ENCODE results near the gene SYNC.

Gene SYNC

DNA sequence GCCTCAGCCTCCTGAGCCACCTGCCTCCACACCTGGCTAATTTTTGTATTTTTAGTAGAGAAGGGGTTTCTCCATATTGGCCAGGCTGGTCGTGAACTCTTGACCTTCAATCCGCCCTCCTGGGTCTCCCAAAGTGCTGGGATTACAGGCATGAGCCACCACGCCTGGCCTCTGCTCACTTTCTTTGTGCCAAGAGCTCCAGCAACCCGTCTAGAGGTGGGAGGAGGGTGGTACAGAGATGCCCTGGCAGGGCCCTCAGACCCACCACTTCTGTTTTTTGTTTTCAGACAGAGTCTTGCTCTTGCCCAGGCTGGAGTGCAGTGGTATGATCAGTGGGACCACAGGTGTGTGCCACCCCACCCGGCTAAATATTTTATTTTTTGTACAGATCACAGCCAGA lies 6.9 kb upstream of the SYNC start:
- no peak overlapping the region for H3K27ac ChIP-seq (ENCODE audit: poor library complexity, severe bottlenecking)
- no peaks in the 10 kb centered on the region for H3K27me3 ChIP-seq (ENCODE audit: insufficient read depth, poor library complexity, severe bottlenecking)
- DNase-seq (ENCODE audit: low spot score) (no peak), ATAC-seq (ENCODE audit: low read depth) (no peak)
- no peaks in the 10 kb centered on the region for H3K36me3 ChIP-seq (ENCODE audit: low read depth)
- no peak overlapping the region for H3K4me3 ChIP-seq (ENCODE audit: severe bottlenecking)
- H3K4me1 ChIP-seq (ENCODE audit: insufficient read depth, poor library complexity, severe bottlenecking), result no peaks in the 10 kb centered on the region
- no peaks in the 10 kb centered on the region for H3K9me3 ChIP-seq (ENCODE audit: severe bottlenecking)
- TF ChIP-seq, protein P1, sequence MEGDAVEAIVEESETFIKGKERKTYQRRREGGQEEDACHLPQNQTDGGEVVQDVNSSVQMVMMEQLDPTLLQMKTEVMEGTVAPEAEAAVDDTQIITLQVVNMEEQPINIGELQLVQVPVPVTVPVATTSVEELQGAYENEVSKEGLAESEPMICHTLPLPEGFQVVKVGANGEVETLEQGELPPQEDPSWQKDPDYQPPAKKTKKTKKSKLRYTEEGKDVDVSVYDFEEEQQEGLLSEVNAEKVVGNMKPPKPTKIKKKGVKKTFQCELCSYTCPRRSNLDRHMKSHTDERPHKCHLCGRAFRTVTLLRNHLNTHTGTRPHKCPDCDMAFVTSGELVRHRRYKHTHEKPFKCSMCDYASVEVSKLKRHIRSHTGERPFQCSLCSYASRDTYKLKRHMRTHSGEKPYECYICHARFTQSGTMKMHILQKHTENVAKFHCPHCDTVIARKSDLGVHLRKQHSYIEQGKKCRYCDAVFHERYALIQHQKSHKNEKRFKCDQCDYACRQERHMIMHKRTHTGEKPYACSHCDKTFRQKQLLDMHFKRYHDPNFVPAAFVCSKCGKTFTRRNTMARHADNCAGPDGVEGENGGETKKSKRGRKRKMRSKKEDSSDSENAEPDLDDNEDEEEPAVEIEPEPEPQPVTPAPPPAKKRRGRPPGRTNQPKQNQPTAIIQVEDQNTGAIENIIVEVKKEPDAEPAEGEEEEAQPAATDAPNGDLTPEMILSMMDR (IDR thresholded peaks at IDR 0.05; ENCODE audit: poor library complexity, severe bottlenecking), result no peak

- TF ChIP-seq, protein P1 (IDR thresholded peaks at IDR 0.05; ENCODE audit: poor library complexity, severe bottlenecking), result no peak
Observed at GRCh38 chr1:32709075-32709474, 6.5 kb upstream of the SYNC start.

DNA sequence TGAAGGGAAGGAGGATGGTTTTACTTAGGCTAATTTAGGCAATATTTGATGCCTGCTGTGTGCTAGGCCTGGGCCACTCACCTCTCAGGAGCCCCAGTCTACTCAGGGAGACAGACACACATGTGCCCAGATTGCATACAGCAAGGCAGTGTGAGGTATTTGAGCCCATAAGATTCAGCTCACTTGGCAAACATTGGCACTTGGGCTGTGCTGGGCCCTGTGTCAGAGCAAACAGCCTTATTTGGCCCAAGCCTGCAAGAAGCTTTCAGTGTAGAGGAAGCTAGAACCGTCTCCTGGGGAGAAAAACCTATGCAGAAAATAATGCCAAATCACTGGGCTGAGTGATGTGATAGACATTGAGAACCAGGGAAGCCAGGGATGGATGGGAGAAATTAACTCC lies 3.9 kb upstream of the SYNC start:
- no peaks in the 10 kb centered on the region for H3K36me3 ChIP-seq (ENCODE audit: low read depth)
- peaks cover 10% of the 10 kb centered on the region for H3K4me1 ChIP-seq (ENCODE audit: insufficient read depth, poor library complexity, severe bottlenecking)
- TF ChIP-seq, protein P1 (IDR thresholded peaks at IDR 0.05; ENCODE audit: poor library complexity, severe bottlenecking), result no peak
- H3K27me3 ChIP-seq (ENCODE audit: insufficient read depth, poor library complexity, severe bottlenecking), result no peaks in the 10 kb centered on the region
- no peak for DNase-seq (ENCODE audit: low spot score)
- ATAC-seq (ENCODE audit: low read depth), result no peak
- H3K27ac ChIP-seq (ENCODE audit: poor library complexity, severe bottlenecking), result no peak overlapping the region
- H3K4me3 ChIP-seq (ENCODE audit: severe bottlenecking), result no peak overlapping the region
- H3K9me3 ChIP-seq (ENCODE audit: severe bottlenecking), result no peaks in the 10 kb centered on the region

More at GRCh38 chr1:32709075-32709474, 6.5 kb upstream of the SYNC start:
- H3K27ac ChIP-seq (ENCODE audit: poor library complexity, severe bottlenecking), result no peak overlapping the region
- H3K9me3 ChIP-seq (ENCODE audit: severe bottlenecking), result no peaks in the 10 kb centered on the region
- ATAC-seq (ENCODE audit: low read depth), result no peak
- H3K36me3 ChIP-seq (ENCODE audit: low read depth), result no peaks in the 10 kb centered on the region
- H3K27me3 ChIP-seq (ENCODE audit: insufficient read depth, poor library complexity, severe bottlenecking), result no peaks in the 10 kb centered on the region
- H3K4me1 ChIP-seq (ENCODE audit: insufficient read depth, poor library complexity, severe bottlenecking), result no peaks in the 10 kb centered on the region
- no peak overlapping the region for H3K4me3 ChIP-seq (ENCODE audit: severe bottlenecking)
- no peak for DNase-seq (ENCODE audit: low spot score)

GRCh38 chr1:32705516-32705915 lies 2.9 kb upstream of the SYNC start:
- no peak for ATAC-seq (ENCODE audit: low read depth)
- TF ChIP-seq, protein P1 (IDR thresholded peaks at IDR 0.05; ENCODE audit: poor library complexity, severe bottlenecking), result no peak
- Histone ChIP-seq H3K9me3 (ENCODE audit: severe bottlenecking) (no peaks in the 10 kb centered on the region), H3K27ac (ENCODE audit: poor library complexity, severe bottlenecking) (no peak overlapping the region), H3K4me3 (ENCODE audit: severe bottlenecking) (no peak overlapping the region), H3K27me3 (ENCODE audit: insufficient read depth, poor library complexity, severe bottlenecking) (no peaks in the 10 kb centered on the region), H3K4me1 (ENCODE audit: insufficient read depth, poor library complexity, severe bottlenecking) (peaks cover 10% of the 10 kb centered on the region), H3K36me3 (ENCODE audit: low read depth) (no peaks in the 10 kb centered on the region)
- no peak for DNase-seq (ENCODE audit: low spot score)

DNA sequence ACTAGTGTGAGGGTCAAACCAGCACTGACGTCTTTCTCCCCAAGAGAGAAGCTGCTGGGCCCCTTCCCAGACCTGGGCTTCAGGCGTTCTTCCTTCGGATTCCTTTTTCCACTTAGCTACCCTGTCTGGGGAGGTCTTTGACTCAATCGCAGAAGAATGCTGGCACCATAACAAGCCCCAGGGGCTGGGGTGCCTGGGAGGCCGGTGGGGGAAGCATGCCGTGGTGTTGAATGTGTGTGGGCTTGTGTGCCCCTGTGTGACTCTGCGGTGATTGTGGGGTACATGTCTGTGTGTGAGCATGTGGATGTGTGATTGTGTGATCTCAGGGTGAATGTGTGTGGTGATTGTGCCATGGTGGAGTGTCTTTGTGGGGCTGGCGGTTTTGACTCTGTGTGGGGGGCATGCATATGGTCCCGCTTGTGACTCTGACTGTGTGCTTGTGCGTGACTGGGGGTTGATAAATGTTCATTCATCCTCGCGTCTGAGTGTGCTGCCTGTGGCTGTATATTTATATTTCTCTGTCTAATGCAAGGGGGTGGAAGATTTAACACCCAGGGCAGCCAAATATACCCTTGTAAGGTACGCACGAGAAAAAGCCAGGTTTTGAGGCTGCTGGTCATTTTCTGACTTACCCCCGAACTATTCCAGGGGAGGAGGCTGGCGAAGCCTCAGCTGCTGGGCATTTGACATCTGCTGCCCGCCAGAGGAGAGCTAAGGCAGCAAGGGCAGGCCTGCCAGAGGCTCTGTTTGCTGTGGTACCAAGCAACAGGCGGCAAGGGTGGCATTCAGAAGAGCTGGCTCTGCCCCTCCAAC lies 1.1 kb upstream of the SYNC start:
- H3K9me3 ChIP-seq (ENCODE audit: severe bottlenecking), result no peaks in the 10 kb centered on the region
- peaks cover 10% of the 10 kb centered on the region for H3K4me1 ChIP-seq (ENCODE audit: insufficient read depth, poor library complexity, severe bottlenecking)
- peak overlapping the region; percentile 56 for H3K4me3 ChIP-seq (ENCODE audit: severe bottlenecking)
- no peaks in the 10 kb centered on the region for H3K27me3 ChIP-seq (ENCODE audit: insufficient read depth, poor library complexity, severe bottlenecking)
- H3K36me3 ChIP-seq (ENCODE audit: low read depth), result no peaks in the 10 kb centered on the region
- DNase-seq (ENCODE audit: low spot score) (no peak), ATAC-seq (ENCODE audit: low read depth) (peak; percentile 50)
- TF ChIP-seq, protein P1 (IDR thresholded peaks at IDR 0.05; ENCODE audit: poor library complexity, severe bottlenecking), result no peak
- H3K27ac ChIP-seq (ENCODE audit: poor library complexity, severe bottlenecking), result peak overlapping the region; percentile 39
